ENCODE results near the gene MEOX1. TPM values are rescaled to one million over a fixed set of nuclear protein-coding genes. Genes with fewer than 3 reads are reported as not detected.

MEOX1 gene
- total and polyA plus RNA-seq, 9 donors: 0.22 to 7.7 (median 1.2) TPM; not detected in 1

GRCh38 chr17:43591779-43592562 lies 69.8 kb downstream of the MEOX1 start:
- H3K9me3 ChIP-seq: no peaks in the 10 kb centered on the region
- no peaks in the 10 kb centered on the region for H3K36me3 ChIP-seq
- intact Hi-C loops (cut with DNase I): no loop called here
- no peaks in the 10 kb centered on the region for H3K27me3 ChIP-seq
- peak overlapping the region; percentile 18 for H3K4me3 ChIP-seq
- peak; percentile 73 to 81 (median 77) for DNase-seq
- peak overlapping the region; percentile 27 to 44 for H3K27ac ChIP-seq
- no peak for TF ChIP-seq EP300 (IDR thresholded peaks at IDR 0.05)
- TF ChIP-seq, protein P1, sequence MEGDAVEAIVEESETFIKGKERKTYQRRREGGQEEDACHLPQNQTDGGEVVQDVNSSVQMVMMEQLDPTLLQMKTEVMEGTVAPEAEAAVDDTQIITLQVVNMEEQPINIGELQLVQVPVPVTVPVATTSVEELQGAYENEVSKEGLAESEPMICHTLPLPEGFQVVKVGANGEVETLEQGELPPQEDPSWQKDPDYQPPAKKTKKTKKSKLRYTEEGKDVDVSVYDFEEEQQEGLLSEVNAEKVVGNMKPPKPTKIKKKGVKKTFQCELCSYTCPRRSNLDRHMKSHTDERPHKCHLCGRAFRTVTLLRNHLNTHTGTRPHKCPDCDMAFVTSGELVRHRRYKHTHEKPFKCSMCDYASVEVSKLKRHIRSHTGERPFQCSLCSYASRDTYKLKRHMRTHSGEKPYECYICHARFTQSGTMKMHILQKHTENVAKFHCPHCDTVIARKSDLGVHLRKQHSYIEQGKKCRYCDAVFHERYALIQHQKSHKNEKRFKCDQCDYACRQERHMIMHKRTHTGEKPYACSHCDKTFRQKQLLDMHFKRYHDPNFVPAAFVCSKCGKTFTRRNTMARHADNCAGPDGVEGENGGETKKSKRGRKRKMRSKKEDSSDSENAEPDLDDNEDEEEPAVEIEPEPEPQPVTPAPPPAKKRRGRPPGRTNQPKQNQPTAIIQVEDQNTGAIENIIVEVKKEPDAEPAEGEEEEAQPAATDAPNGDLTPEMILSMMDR (IDR thresholded peaks at IDR 0.05): no peak
- 4 to 6% (median 5%) methylated on average over 28 of the region's 28 CpGs for WGBS, 3 donors
- H3K4me1 ChIP-seq (ENCODE audit: insufficient read depth): peaks cover 2% of the 10 kb centered on the region

DNA sequence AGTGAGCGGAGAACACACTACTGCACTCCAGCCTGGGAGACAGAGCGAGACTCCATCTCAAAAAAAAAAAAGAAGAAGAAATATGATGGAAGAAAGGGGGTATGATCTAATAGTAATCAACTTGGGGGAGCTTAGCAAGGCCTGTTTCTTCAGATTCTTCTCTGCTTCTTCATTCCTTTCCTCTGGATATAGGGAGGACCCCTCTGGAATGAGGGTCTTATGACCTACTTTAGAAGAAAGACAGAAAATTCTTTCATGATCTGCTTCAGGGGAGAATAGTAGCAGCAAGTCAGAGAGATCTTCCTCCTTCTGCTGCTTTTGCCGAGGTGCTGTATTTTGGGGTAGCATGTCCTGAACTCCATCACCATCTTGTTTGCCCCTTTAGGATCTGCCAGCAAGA lies 70.7 kb downstream of the MEOX1 start:
- H3K27ac ChIP-seq: peak overlapping the region in 1 of 2 donors; percentile 27
- no peaks in the 10 kb centered on the region for H3K27me3 ChIP-seq
- H3K9me3 ChIP-seq: no peaks in the 10 kb centered on the region
- H3K36me3 ChIP-seq: no peaks in the 10 kb centered on the region
- no peak overlapping the region for H3K4me3 ChIP-seq
- 80 to 90% (median 81%) methylated on average over 3 of the region's 3 CpGs for WGBS, 3 donors
- intact Hi-C loops (cut with DNase I): no loop called here
- no peak for DNase-seq
- peaks cover 2% of the 10 kb centered on the region for H3K4me1 ChIP-seq (ENCODE audit: insufficient read depth)
- TF ChIP-seq POLR2A (IDR thresholded peaks at IDR 0.05) (no peak), EP300 (IDR thresholded peaks at IDR 0.05) (no peak)
- TF ChIP-seq, protein P1 (IDR thresholded peaks at IDR 0.05): no peak

Small RNAs within 50 kb of the gene (small RNA-seq; reads per million reads assigned to genes)
- not detected for gene RF00017

Other genes with a start within 250 kb of the MEOX1 start
- 10 to 100 TPM; 15.9 to 55.1 (median 37.3) TPM for gene DHX8, start 177.9 kb downstream of the MEOX1 start, total RNA-seq
- 10 to 100 TPM; 14.6 to 35.4 TPM for gene DHX8, start 177.9 kb downstream of the MEOX1 start, polyA plus RNA-seq
- gene ETV4, start 115.6 kb downstream of the MEOX1 start, total RNA-seq: 1 to 10 TPM in 3 of 7 donors, under 1 TPM in 3, not detected in 1; 0.25 to 5.3 (median 1.1) TPM
- under 1 TPM; 0.33 to 0.39 TPM for gene ETV4, start 115.6 kb downstream of the MEOX1 start, polyA plus RNA-seq
- gene SOST, start 96.9 kb upstream of the MEOX1 start, total RNA-seq: not detected
- under 1 TPM in 1 of 2 donors, not detected in 1; 0.30 TPM for gene SOST, start 96.9 kb upstream of the MEOX1 start, polyA plus RNA-seq
- gene DUSP3, start 117.1 kb upstream of the MEOX1 start, total RNA-seq: 10 to 100 TPM; 14.2 to 38.7 (median 33.0) TPM
- gene DUSP3, start 117.1 kb upstream of the MEOX1 start, polyA plus RNA-seq: 10 to 100 TPM; 13.4 to 60.4 TPM
- under 1 TPM in 1 of 7 donors, not detected in 6; 0.15 TPM for gene CFAP97D1, start 118.5 kb upstream of the MEOX1 start, total RNA-seq
- not detected for gene CFAP97D1, start 118.5 kb upstream of the MEOX1 start, polyA plus RNA-seq
- gene MPP3, start 171.2 kb upstream of the MEOX1 start, total RNA-seq: 10 to 100 TPM in 1 of 7 donors, 1 to 10 TPM in 6; 2.7 to 17.2 (median 4.4) TPM
- 1 to 10 TPM; 2.7 to 2.9 TPM for gene MPP3, start 171.2 kb upstream of the MEOX1 start, polyA plus RNA-seq
- gene CD300LG, start 185.3 kb upstream of the MEOX1 start, total RNA-seq: 1 to 10 TPM in 5 of 7 donors, under 1 TPM in 2; 0.13 to 6.8 (median 1.2) TPM
- 1 to 10 TPM; 3.4 to 5.6 TPM for gene CD300LG, start 185.3 kb upstream of the MEOX1 start, polyA plus RNA-seq
- 1 to 10 TPM; 3.3 to 6.5 (median 5.6) TPM for gene MPP2, start 245.6 kb upstream of the MEOX1 start, total RNA-seq
- 1 to 10 TPM; 2.6 to 2.9 TPM for gene MPP2, start 245.6 kb upstream of the MEOX1 start, polyA plus RNA-seq